ENCODE measurements around the gene RTN4RL1.

The RTN4RL1 gene

DNA sequence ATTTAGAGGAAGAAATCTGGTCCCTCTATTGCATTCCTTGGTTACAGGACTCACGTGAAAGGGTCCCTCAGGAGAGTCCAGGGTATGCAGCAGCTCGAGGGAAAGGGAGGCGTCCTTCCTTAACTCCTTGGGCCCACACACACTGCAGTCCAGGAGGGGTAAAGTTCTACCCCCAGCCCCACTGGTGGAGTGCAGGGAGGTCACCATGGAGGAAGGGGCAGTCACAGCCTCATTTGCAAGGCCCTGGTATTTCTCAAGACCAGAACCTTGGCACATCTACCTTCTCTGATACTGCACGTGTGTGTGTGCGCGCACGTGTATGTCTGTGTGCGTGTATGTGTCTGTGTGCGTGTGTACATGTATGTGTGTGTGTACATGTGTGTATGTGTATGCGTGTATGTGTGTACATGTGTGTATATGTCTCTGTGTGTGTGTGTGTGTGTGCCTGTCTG, 40.8 kb upstream of the RTN4RL1 start:
- POLR2A ChIA-PET: interaction anchor here (1.4 kb wide), 1 partner anchor 179 kb away, joined by 5 read pairs; no protein-coding TSS in a partner anchor
- CTCF ChIA-PET: interaction anchor here (0.6 to 4.0 kb wide), 14 partner anchors 7 to 240 kb away, joined by 3 to 41 read pairs (median 4); partner anchors contain the start of gene HIC1

GRCh38 chr17:2064980-2065785, 40.0 kb upstream of the RTN4RL1 start:
- ChIA-PET CTCF (interaction anchor here (0.6 to 4.0 kb wide), 24 partner anchors 11 to 241 kb away, joined by 3 to 41 read pairs (median 4); partner anchors contain the start of gene HIC1), POLR2A (interaction anchor here (1.4 kb wide), 1 partner anchor 180 kb away, joined by 5 read pairs; no protein-coding TSS in a partner anchor)
- no peak overlapping the region for H3K4me3 ChIP-seq (ENCODE audit: low read depth, low read length)
- peaks cover 0 to 67% of the 10 kb centered on the region in 2 experiments; a peak in 1 of 3 replicates for H3K36me3 ChIP-seq (ENCODE audit: control insufficient read depth in 2 of 2, insufficient read depth in 1 of 2, low read length in 2 of 2)
- H3K27ac ChIP-seq (ENCODE audit: extremely low read depth, low read depth, low read length): 0 out of 2 replicates have a peak overlapping the region, but pooled peaks have one; percentile 31
- H3K4me1 ChIP-seq (ENCODE audit: control insufficient read depth, insufficient read depth, low read length): no peaks in the 10 kb centered on the region; the same call in 1 of the 2 replicates
- H3K9me3 ChIP-seq (ENCODE audit: control insufficient read depth, insufficient read depth, low read depth, low read length): no peaks in the 10 kb centered on the region
- TF ChIP-seq, protein P1, sequence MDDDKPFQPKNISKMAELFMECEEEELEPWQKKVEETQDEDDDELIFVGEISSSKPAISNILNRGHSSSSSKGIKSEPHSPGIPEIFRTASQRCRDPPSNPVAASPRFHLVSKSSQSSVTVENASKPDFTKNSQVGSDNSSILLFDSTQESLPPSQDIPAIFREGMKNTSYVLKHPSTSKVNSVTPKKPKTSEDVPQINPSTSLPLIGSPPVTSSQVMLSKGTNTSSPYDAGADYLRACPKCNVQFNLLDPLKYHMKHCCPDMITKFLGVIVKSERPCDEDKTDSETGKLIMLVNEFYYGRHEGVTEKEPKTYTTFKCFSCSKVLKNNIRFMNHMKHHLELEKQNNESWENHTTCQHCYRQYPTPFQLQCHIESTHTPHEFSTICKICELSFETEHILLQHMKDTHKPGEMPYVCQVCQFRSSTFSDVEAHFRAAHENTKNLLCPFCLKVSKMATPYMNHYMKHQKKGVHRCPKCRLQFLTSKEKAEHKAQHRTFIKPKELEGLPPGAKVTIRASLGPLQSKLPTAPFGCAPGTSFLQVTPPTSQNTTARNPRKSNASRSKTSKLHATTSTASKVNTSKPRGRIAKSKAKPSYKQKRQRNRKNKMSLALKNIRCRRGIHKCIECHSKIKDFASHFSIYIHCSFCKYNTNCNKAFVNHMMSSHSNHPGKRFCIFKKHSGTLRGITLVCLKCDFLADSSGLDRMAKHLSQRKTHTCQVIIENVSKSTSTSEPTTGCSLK (tag by site-specific recombination; IDR thresholded peaks at IDR 0.05): no peak
- TF ChIP-seq SALL2 (tag by site-specific recombination; IDR thresholded peaks at IDR 0.05; ENCODE audit: borderline replicate concordance): no peak
- TF ChIP-seq, protein P2, sequence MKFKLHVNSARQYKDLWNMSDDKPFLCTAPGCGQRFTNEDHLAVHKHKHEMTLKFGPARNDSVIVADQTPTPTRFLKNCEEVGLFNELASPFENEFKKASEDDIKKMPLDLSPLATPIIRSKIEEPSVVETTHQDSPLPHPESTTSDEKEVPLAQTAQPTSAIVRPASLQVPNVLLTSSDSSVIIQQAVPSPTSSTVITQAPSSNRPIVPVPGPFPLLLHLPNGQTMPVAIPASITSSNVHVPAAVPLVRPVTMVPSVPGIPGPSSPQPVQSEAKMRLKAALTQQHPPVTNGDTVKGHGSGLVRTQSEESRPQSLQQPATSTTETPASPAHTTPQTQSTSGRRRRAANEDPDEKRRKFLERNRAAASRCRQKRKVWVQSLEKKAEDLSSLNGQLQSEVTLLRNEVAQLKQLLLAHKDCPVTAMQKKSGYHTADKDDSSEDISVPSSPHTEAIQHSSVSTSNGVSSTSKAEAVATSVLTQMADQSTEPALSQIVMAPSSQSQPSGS (tag by site-specific recombination; IDR thresholded peaks at IDR 0.05; ENCODE audit: low read depth): peak; percentile 92

More for the DNA sequence above, 40.8 kb upstream of the RTN4RL1 start:
- Histone ChIP-seq H3K4me1 (ENCODE audit: control insufficient read depth, insufficient read depth, low read length) (no peaks in the 10 kb centered on the region; the same call in 1 of the 2 replicates), H3K36me3 (ENCODE audit: control insufficient read depth in 2 of 2, insufficient read depth in 1 of 2, low read length in 2 of 2) (peaks cover 0 to 71% of the 10 kb centered on the region in 2 experiments; a peak in 1 of 3 replicates), H3K4me3 (ENCODE audit: low read depth, low read length) (no peak overlapping the region), H3K9me3 (ENCODE audit: control insufficient read depth, insufficient read depth, low read depth, low read length) (no peaks in the 10 kb centered on the region), H3K27ac (ENCODE audit: extremely low read depth, low read depth, low read length) (no peak overlapping the region)
- no peak for TF ChIP-seq TCF7L2 (IDR thresholded peaks at IDR 0.05; ENCODE audit: borderline replicate concordance, low read depth, low read length)
- no peak for TF ChIP-seq ZNF704 (tag by site-specific recombination; IDR thresholded peaks at IDR 0.05)
- TF ChIP-seq, protein P3, sequence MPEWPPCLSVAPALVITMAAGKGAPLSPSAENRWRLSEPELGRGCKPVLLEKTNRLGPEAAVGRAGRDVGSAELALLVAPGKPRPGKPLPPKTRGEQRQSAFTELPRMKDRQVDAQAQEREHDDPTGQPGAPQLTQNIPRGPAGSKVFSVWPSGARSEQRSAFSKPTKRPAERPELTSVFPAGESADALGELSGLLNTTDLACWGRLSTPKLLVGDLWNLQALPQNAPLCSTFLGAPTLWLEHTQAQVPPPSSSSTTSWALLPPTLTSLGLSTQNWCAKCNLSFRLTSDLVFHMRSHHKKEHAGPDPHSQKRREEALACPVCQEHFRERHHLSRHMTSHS (tag by site-specific recombination; IDR thresholded peaks at IDR 0.05): no peak
- TF ChIP-seq ZNF585B (tag by site-specific recombination; IDR thresholded peaks at IDR 0.05): no peak
- TF ChIP-seq HOXC10 (CRISPR knock-in tag; IDR thresholded peaks at IDR 0.05): no peak
- no peak for TF ChIP-seq ZFP69B (tag by site-specific recombination; IDR thresholded peaks at IDR 0.05)
- TF ChIP-seq ZNF48 (tag by site-specific recombination; IDR thresholded peaks at IDR 0.05): no peak
- TF ChIP-seq, protein P4, sequence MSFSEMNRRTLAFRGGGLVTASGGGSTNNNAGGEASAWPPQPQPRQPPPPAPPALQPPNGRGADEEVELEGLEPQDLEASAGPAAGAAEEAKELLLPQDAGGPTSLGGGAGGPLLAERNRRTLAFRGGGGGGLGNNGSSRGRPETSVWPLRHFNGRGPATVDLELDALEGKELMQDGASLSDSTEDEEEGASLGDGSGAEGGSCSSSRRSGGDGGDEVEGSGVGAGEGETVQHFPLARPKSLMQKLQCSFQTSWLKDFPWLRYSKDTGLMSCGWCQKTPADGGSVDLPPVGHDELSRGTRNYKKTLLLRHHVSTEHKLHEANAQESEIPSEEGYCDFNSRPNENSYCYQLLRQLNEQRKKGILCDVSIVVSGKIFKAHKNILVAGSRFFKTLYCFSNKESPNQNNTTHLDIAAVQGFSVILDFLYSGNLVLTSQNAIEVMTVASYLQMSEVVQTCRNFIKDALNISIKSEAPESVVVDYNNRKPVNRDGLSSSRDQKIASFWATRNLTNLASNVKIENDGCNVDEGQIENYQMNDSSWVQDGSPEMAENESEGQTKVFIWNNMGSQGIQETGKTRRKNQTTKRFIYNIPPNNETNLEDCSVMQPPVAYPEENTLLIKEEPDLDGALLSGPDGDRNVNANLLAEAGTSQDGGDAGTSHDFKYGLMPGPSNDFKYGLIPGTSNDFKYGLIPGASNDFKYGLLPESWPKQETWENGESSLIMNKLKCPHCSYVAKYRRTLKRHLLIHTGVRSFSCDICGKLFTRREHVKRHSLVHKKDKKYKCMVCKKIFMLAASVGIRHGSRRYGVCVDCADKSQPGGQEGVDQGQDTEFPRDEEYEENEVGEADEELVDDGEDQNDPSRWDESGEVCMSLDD (tag by site-specific recombination; IDR thresholded peaks at IDR 0.05): no peak
- TF ChIP-seq ZNF626 (tag by site-specific recombination; IDR thresholded peaks at IDR 0.05): no peak
- no peak for TF ChIP-seq BCL11B (tag by site-specific recombination; IDR thresholded peaks at IDR 0.05; ENCODE audit: low read depth)
- no peak for TF ChIP-seq ZNF555 (tag by site-specific recombination; conservative IDR thresholded peaks at IDR 0.05)
- no peak for TF ChIP-seq ZNF398 (tag by site-specific recombination; IDR thresholded peaks at IDR 0.05)
- TF ChIP-seq ZNF404 (tag by site-specific recombination; IDR thresholded peaks at IDR 0.05): no peak
- no peak for TF ChIP-seq ZNF747 (tag by site-specific recombination; IDR thresholded peaks at IDR 0.05)

All from HEK293 (cell line).